Astrocyte (in vitro differentiated cells and primary cell): Measurements from ENCODE around the gene GOSR2. TPM values are rescaled to one million over a fixed set of nuclear protein-coding genes. Genes with fewer than 3 reads are reported as not detected.
A peak's percentile ranks its signal among the peaks of the same experiment; 100 is the strongest.

Experiments used
- DNase-seq: peaks from one replicate; pipeline ENCODE4 v3.0.0-alpha.2; 2010; ENCODE audit warnings: low read depth
- FAIRE-seq: peaks from 2 replicates; lab custom pipeline; 2011; peaks lifted over from hg19 to GRCh38; lab: Jason Lieb, UNC
- H2AFZ ChIP-seq: 2 replicates; pipeline ENCODE4 v1.6.0; 2012; ENCODE audit warnings: low read depth, low read length, inconsistent platforms
- H3K27ac ChIP-seq: 2 replicates; pipeline ENCODE4 v1.5.1; 2011; ENCODE audit warnings: low read depth, low read length, inconsistent platforms
- H3K27me3 ChIP-seq: 2 replicates; pipeline ENCODE4 v1.6.0; 2011; ENCODE audit warnings: low read length, inconsistent platforms; ENCODE audit not compliant: insufficient read depth
- H3K36me3 ChIP-seq: 2 replicates; pipeline ENCODE4 v1.5.1; 2011; ENCODE audit warnings: low read length, inconsistent platforms; ENCODE audit not compliant: insufficient read depth
- H3K4me1 ChIP-seq: 2 replicates; pipeline ENCODE4 v1.5.1; 2011; ENCODE audit warnings: low read length, inconsistent platforms; ENCODE audit not compliant: insufficient read depth
- H3K4me2 ChIP-seq: 2 replicates; pipeline ENCODE4 v1.6.0; 2012; ENCODE audit warnings: low read length, inconsistent platforms
- H3K4me3 ChIP-seq: 2 replicates; pipeline ENCODE4 v1.5.1; 2011; ENCODE audit warnings: low read depth, mild to moderate bottlenecking, low read length, inconsistent platforms; ENCODE audit not compliant: insufficient read depth
- H3K79me2 ChIP-seq: 2 replicates; pipeline ENCODE4 v1.6.0; 2012; ENCODE audit warnings: mild to moderate bottlenecking, low read length, inconsistent platforms; ENCODE audit not compliant: insufficient read depth
- H3K9ac ChIP-seq: 2 replicates; pipeline ENCODE4 v1.6.0; 2012; ENCODE audit warnings: mild to moderate bottlenecking, low read length, inconsistent platforms
- H3K9me3 ChIP-seq: 2 replicates; pipeline ENCODE4 v1.5.1; 2012; ENCODE audit warnings: low read depth, mild to moderate bottlenecking, low read length, inconsistent platforms; ENCODE audit not compliant: insufficient read depth
- H4K20me1 ChIP-seq: 2 replicates; pipeline ENCODE4 v1.6.0; 2012; ENCODE audit warnings: low read length, inconsistent platforms; ENCODE audit not compliant: insufficient read depth
- H3K27ac Mint-ChIP-seq: one replicate; pipeline ENCODE4 v1.8.0; 2021; ENCODE audit warnings: mild to moderate bottlenecking, mixed read lengths; ENCODE audit not compliant: unreplicated experiment
- H3K27me3 Mint-ChIP-seq: one replicate; pipeline ENCODE4 v1.8.0; 2021; ENCODE audit warnings: low read depth, mixed read lengths; ENCODE audit not compliant: unreplicated experiment
- H3K36me3 Mint-ChIP-seq: one replicate; pipeline ENCODE4 v1.8.0; 2021; ENCODE audit warnings: low read depth, mixed read lengths; ENCODE audit not compliant: unreplicated experiment
- H3K4me1 Mint-ChIP-seq: one replicate; pipeline ENCODE4 v1.8.0; 2021; ENCODE audit warnings: low read depth, mixed read lengths; ENCODE audit not compliant: unreplicated experiment
- H3K4me3 Mint-ChIP-seq: one replicate; pipeline ENCODE4 v1.8.0; 2021; ENCODE audit warnings: mild to moderate bottlenecking, moderate library complexity, mixed read lengths; ENCODE audit not compliant: unreplicated experiment
- H3K9me3 Mint-ChIP-seq: one replicate; pipeline ENCODE4 v1.8.0; 2021; ENCODE audit warnings: mild to moderate bottlenecking, mixed read lengths; ENCODE audit not compliant: unreplicated experiment
- CTCF ChIP-seq: IDR thresholded peaks from 2 replicates; pipeline ENCODE4 v1.5.1; 2011; ENCODE audit warnings: low read depth, mild to moderate bottlenecking, inconsistent platforms, low read length, moderate library complexity; ENCODE audit not compliant: insufficient read depth
- EZH2 ChIP-seq: IDR thresholded peaks from 2 replicates; pipeline ENCODE4 v1.6.1; 2012; ENCODE audit warnings: mild to moderate bottlenecking, low read length, inconsistent platforms; ENCODE audit not compliant: insufficient read depth
- total RNA-seq: library from RNA; stranded (reverse); gene quantifications from 2 replicates; pipeline ENCODE4 v1.2.1, GENCODE V29; 2021

GOSR2 gene
- total RNA-seq, 1 donor from 2014 or later: 67.0 TPM

GRCh38 chr17:46964315-46965265 lies 41.6 kb downstream of the GOSR2 start:
- Mint-ChIP-seq H3K27ac (no peak overlapping the region), H3K36me3 (peaks cover 8% of the 10 kb centered on the region), H3K4me3 (no peak overlapping the region), H3K9me3 (peaks cover 3% of the 10 kb centered on the region), H3K27me3 (peaks cover 33% of the 10 kb centered on the region), H3K4me1 (peaks cover 15% of the 10 kb centered on the region)
- no peak overlapping the region for H3K4me2 ChIP-seq
- no peaks in the 10 kb centered on the region for H3K4me1 ChIP-seq
- no peak overlapping the region for H3K4me3 ChIP-seq
- FAIRE-seq: no peak
- H2AFZ ChIP-seq: no peak overlapping the region
- H3K79me2 ChIP-seq: no peaks in the 10 kb centered on the region
- H4K20me1 ChIP-seq: no peaks in the 10 kb centered on the region
- TF ChIP-seq EZH2: no peak
- no peak for TF ChIP-seq CTCF
- H3K27me3 ChIP-seq: peaks cover 22% of the 10 kb centered on the region
- H3K27ac ChIP-seq: no peak overlapping the region
- H3K9me3 ChIP-seq: peaks cover 3% of the 10 kb centered on the region
- no peak for DNase-seq
- no peak overlapping the region for H3K9ac ChIP-seq
- no peaks in the 10 kb centered on the region for H3K36me3 ChIP-seq

- Mint-ChIP-seq H3K27me3 (peaks cover 50% of the 10 kb centered on the region), H3K9me3 (no peaks in the 10 kb centered on the region), H3K4me1 (peaks cover 8% of the 10 kb centered on the region), H3K27ac (no peak overlapping the region), H3K36me3 (peaks cover 7% of the 10 kb centered on the region), H3K4me3 (peak overlapping the region; percentile 22)
- Histone ChIP-seq H3K9ac (no peak overlapping the region), H3K79me2 (no peaks in the 10 kb centered on the region), H3K36me3 (no peaks in the 10 kb centered on the region), H3K9me3 (no peaks in the 10 kb centered on the region), H2AFZ (no peak overlapping the region), H3K27ac (no peak overlapping the region), H3K4me2 (no peak overlapping the region), H3K4me3 (no peak overlapping the region), H3K4me1 (no peaks in the 10 kb centered on the region), H4K20me1 (no peaks in the 10 kb centered on the region), H3K27me3 (peaks cover 25% of the 10 kb centered on the region)
- no peak for DNase-seq
- FAIRE-seq: no peak
- TF ChIP-seq EZH2: no peak
- TF ChIP-seq CTCF: no peak
These were observed 45.4 kb downstream of the GOSR2 start for GRCh38 chr17:46968224-46968834.
